Stimulated activated CD8-positive, alpha-beta memory T cell treated with anti-CD3 and anti-CD28 coated beads, Interleukin-2, amount 100 ng/mL, for 48 hours (primary cell): ENCODE data around the gene TMIE.

ENCODE experiments used
- DNase-seq, 2 donors: peaks; one replicate each; pipeline ENCODE4 v3.0.0-alpha.2; 2020; ENCODE audit warnings: low read depth in 2 of 2

The TMIE gene

DNA sequence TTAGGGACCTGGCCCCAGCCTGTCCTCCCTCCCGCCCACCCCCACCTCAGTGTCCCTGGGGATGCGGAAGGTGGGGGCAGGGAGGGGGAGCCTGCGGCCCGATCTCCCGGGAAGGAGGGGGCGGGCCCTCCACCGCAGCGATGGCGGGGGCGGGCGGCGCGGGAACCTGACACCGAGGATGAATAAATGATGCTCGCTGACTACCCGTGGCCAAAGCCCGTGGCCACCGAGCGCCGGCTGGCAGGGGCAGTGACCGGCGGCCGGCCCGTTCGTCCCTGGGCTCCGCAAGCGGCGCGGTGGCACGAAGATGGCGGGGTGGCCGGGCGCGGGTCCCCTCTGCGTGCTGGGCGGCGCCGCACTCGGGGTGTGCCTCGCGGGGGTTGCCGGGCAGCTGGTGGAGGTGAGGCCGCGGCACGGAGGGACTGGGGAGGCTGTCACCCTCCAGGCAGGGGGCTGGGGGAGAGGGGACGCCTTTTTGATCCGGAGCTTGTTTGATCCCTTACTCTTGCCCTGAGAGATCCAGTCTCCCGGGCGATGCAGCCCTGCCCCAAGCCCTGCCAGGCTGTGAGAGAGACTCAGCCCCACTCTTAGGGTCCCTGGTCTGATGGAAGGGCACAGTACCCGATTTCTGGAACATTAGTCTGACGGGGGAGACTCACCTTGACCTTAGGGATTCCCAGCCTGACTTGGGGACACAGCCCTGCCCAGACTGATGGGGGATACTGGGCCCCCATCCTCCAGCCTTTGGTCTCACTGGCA, at the start of gene TMIE:
TMIE (plus strand) TSS at position 212 of the 759 bp plus-strand sequence; CDS start at position 308, 96 bp downstream.
- DNase-seq: no peak

- DNase-seq: no peak
Measured at GRCh38 chr3:46655271-46655670, 45.9 kb upstream of the TMIE start.

- no peak for DNase-seq
Measured at GRCh38 chr3:46656778-46657556, 44.2 kb upstream of the TMIE start.

DNA sequence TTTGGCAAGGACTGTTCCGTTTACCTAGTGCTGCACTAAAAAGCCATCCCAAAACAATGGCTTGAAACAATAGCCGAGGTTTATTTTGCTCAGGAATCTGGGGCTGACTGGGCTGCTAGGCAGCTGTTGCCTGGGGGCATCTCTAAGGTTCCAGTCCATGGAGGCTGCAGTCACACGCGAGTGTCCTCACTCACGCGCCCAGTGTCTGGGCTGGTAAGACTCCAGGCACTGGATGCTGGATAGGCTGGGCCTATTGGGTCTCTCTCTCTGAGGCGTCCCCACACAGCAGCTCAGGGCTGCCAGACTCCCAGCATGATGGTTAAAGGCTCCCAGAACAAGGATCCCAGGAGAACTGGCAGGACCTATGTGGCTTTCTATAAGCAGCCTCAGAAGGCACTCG, 41.9 kb upstream of the TMIE start:
- no peak for DNase-seq

DNA sequence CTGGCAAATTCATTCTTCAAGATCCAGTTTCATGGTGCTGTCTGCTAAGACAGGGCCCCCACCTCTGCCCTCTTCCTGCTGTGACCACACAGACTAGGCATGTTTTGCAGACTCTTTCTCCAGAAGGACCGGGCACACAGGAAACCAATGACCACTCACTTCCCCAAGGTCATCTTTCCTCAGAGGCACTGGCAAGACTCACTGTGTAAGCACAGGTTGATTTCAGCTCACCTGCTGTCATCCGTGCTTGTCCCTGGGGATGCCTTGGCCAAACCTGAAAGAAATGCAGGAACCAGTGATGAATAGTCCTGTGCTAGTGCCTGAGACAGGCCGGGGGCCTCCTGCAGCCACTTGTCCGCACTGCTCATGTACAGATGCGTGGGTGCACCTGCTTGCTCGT, 41.2 kb upstream of the TMIE start:
- no peak for DNase-seq

DNA sequence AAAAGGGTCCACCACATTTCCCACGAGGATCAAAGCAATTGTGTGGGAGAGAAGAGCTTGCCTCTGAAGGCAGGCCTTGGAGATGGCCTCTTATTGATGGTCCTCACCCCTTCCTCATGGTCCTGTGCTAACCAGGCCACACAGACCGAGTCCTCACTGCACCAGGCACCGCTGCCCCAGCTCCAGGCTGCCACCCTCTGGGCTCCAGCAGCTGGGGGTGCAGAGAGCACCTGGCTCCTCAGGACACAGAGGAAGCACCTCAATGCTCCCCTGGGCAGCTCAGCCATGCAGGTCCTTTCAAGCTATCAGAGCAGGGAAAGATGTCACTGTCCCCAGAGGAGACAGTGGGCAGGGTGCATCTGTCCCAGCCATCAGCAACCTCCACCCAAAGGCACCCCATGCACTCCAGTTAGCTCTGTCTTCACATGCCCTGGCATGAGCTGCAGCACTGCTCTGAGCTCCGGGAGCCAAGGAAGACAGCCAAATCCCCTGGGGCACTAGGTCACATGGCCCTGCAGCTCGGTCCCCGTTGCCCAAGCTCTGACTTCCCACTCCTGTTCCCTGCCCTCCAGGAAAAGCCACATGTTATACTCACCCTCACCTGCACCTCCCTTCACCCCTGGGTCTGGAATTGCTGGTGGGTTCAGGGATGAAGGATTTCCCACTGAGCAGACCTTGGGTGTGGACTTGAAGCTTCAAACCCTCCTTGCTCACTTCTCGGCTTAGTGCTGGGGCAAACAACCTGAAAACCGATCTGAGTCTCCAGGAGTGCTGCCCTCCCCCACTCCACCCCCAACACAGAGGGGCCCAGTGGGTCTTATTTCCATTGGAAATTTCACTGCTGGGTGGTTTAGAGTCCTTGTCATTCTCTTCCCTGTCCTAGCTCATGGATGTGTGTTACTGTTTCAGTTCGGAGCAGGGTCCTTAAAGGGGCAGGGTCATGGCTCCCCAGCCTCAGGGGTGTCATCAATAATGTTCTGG, 40.4 kb upstream of the TMIE start:
- no peak for DNase-seq

- DNase-seq: no peak
Measured at GRCh38 chr3:46661776-46662766, 39.1 kb upstream of the TMIE start.

- no peak for DNase-seq
Measured at GRCh38 chr3:46662771-46663551, 38.2 kb upstream of the TMIE start.

GRCh38 chr3:46663591-46664135, 37.5 kb upstream of the TMIE start:
- no peak for DNase-seq

DNA sequence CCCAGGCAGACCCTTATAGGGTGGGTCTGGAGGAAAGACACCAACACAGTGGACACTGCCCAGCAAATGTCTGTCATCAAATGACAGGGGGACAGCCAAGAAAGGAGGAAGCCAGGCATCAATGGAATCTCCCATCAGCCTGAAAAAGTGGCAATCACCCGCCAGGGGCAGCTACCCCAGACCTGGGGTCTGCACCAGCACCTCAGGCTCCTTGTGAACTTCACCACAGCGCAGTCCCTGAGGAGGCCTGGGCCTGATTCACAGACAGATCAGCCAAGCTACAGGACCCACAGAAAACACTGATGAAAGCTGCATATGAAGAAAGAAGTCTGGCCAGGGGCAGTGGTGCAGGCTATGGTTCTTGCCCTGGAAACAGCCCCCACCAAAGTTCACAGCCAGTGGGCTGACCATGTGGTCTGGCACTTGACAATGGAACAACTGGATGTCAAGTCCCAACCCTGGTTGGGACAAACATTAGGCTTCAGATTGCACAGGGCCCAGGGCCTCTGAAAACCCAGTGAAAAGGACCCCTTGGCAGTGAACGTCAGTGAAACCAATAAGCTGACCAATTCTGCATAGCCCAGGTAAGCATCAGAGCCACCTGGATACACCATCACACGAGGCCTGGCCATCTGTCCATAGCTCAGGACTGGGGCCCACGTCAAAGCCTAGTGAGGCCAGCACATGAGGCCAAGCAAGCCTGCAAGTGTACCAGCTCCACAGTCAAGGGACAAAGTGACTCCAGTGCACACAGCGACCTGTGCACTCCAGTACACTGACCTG, 36.8 kb upstream of the TMIE start:
- no peak for DNase-seq

GRCh38 chr3:46664971-46665762, 36.0 kb upstream of the TMIE start:
- DNase-seq: no peak

GRCh38 chr3:46665763-46666452, 35.3 kb upstream of the TMIE start:
- no peak for DNase-seq

DNA sequence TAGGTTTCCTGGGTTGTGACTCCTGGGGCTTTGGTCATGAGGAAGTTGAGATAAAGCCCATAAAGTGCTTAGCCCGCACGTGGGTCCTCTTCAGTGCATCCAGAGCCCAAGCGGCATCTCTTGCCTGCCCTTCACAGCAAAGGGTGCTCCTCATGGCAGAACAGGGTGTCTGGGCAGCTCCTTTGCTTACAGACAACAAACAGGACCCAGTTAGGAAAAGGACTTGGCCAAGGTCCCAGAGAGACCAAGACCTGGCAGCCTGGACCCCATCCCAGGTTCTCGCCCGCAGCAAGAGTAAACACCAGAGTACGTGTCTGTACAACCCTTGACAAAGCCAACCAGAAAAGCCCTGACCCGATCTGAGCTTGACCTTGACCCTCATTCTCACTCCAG, 34.7 kb upstream of the TMIE start:
- no peak for DNase-seq

GRCh38 chr3:46667061-46667621, 34.1 kb upstream of the TMIE start:
- DNase-seq: no peak

DNA sequence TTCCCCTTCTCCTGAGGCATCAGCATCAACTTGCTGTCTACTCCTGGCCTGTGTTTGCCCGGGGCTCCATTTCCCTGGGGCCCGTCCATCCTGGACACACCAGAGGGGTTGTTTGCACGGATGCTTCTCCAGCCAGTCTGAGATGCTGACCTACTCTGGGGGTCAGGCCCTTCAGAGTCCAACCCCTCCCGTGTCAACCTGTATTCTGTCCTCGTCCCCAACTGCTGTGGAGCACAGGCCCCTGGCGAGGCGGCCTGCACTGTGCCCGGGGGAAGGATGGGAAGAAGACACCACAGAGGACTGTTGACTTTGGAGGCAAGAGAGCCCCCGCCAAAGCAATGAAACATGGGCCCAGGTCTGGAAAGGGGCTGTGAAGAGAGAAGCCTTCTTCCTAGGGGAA, 33.5 kb upstream of the TMIE start:
- DNase-seq: no peak

- DNase-seq: no peak
Measured at GRCh38 chr3:46668116-46668515, 33.1 kb upstream of the TMIE start.

GRCh38 chr3:46668591-46668990, 32.6 kb upstream of the TMIE start:
- no peak for DNase-seq
